ENCODE measurements around the gene ARID5B.
"Not testable (repeated sequence)": the region's sequence is repeated elsewhere in the genome, so short reads cannot be mapped to it uniquely, and the experiment has no call there.

The ARID5B gene

DNA sequence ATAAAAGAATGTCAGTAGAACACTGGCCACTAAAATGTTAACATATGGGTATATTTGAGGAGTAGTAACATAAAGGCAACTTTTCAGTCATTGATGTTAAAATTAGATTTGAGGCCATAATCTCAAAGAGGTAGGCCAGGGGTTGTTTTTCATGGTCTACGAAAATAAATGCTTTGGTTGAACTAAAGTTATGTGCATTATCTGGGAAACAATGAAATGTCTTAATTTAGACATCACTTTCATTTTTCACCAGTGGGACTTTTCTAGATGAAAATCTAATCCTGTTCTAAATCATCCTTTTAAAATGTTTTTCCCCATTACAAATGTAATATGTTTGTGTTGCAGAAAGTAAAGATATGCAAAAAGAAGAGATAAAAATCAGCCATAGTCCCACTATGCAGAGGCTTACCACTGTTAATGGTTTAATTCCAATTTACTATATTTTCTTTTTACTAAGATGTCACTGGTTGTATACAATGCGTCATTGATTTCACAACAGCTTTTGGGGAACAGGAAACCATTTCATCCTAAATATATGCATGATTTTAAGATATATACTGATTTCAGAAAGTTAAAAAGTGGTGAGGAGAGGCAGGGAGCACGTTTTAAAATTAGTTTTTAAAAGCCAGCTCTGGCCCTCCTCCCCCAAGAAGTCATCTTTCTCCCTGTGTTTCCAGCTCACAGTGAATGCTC, 64.3 kb downstream of the ARID5B start:
- DNase-seq, result no peak

DNA sequence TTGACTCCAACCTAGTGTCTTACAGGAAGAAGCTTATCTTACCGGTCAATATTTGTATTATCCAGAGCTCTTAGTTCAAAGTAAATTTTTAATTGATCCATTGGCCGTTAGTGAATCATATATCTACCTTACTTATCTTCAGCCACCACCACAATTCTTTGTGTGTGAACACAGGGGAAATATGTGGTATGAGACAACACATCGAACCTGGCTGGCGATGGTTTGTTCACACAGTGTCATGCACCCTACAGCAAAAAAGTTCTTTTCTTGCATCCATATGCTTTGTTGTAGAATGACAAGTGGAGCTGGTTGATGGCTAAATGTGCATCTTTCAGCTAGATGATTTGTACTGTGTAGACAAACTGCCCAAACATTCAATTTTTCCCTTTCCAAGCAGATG, 65.8 kb downstream of the ARID5B start:
- DNase-seq, result no peak

DNA sequence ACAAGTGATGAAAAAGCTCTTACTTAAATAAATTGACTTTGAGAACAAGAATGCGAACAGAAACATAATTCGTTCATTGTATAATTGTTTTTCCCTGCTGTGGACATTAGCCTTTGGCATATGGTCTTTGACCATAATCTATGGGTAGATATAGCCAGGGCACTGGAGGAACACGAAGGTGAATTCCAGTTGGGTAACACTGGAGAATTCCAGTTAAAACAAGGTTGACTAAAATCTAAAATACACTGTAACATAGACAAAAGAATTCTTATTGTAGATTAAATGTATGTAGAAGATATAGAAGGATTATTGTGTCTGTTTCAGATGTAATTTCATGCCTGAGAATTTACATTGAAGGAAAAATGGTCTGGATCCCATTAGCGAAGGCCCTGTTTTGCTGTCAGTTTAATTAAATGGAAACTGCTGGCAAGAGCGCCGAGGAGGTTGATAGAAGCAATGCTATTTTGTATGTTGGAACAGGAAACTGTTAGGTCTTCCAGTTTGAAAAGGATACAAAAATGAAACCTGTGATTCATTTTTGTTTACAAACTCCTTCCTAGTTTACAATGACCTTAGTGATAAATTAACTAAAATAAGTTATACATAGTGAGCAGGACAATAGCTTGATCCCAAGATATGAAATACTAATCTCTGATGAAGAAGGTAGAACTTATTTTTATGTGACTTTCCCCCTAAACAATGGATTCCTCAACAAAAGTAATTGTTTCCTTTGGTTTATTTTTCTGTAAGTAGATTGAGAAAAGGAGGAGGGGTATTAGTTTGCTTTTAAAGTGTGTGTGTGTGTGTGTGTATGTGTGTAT, 68.9 kb downstream of the ARID5B start:
- no peak for DNase-seq

DNA sequence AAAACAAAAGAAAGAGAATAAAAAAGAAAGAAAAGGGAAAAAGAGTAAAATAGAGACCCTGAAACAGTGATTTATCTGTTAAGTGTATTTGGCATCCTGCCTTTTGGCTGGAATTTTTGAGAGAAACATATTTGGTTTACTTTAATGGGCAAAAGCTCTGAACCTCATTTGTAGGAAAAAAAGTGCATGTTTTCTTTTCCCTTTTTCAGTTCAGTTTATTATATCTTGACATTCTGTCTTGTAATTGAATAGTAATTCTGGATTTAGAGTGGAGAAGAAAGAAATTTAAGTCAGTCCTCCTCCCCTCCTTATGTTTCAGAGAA, 69.5 kb downstream of the ARID5B start:
- DNase-seq, result no peak

DNA sequence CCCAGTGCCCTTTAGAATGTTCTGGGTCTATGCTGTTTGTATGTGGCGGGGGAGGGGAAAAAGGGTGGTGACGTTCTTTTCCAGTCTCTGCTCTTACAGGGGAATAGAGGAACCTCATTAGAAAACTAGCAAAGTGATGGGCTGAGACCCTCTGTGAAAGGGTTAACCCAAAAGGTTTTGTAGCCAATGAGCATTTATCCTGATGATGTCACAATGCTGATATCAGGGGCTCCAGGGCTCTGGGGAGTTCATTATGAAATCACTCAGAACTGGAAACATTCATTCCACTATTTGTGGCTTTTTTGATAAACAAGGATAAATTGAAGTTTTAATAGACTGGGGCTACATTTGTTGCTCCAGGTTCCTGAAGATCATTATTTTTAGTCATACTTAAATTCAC, 71.7 kb downstream of the ARID5B start:
- no peak for DNase-seq

DNA sequence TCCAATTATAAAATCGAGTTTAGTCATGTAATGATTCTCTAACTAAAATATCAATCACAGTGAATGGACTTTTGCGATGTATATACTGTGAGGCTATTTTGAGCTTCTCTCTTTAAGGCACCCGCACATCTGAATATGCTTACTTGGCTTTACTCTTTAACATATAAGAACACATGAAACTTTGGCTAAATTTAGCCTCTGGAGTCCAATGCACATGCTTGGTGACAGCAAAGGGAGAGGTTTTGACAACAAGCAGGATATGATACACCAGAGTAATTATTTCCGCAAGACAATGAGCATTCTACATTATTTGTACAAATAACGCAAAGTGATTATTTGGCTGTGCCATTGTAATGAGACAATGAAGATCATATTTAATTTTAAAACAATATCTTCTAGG, 72.4 kb downstream of the ARID5B start:
- DNase-seq, result no peak

- no peak for DNase-seq
Measured at GRCh38 chr10:61974601-61975390, 73.3 kb downstream of the ARID5B start.

GRCh38 chr10:61975391-61975932, 74.0 kb downstream of the ARID5B start:
- DNase-seq, result no peak

DNA sequence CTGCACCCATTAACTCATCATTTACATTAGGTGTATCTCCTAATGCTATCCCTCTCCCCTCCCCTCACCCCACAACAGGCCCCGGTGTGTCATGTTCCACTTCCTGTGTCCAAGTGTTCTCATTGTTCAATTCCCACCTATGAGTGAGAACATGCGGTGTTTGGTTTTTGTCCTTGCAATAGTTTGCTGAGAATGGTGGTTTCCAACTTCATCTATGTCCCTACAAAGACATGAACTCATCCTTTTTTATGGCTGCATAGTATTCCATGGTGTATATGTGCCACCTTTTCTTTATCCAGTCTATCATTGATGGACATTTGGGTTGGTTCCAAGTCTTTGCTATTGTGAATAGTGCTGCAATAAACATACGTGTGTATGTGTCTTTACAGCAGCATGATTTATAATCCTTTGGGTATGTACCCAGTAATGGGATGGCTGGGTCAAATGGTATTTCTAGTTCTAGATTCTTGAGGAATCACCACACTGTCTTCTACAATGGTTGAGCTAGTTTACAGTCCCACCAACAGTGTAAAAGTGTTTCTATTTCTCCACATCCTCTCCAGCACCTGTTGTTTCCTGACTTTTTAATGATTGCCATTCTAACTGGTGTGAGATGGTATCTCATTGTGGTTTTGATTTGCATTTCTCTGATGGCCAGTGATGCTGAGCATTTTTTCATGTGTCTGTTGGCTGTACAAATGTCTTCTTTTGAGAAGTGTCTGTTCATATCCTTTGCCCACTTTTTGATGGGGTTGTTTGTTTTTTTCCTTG, 75.6 kb downstream of the ARID5B start:
- not testable (repeated sequence) for DNase-seq

- DNase-seq, result no peak
Measured at GRCh38 chr10:61978965-61979364, 77.5 kb downstream of the ARID5B start.

- DNase-seq, result no peak
Measured at GRCh38 chr10:61981460-61981859, 80.0 kb downstream of the ARID5B start.

GRCh38 chr10:61983255-61983654, 81.8 kb downstream of the ARID5B start:
- DNase-seq, result no peak

DNA sequence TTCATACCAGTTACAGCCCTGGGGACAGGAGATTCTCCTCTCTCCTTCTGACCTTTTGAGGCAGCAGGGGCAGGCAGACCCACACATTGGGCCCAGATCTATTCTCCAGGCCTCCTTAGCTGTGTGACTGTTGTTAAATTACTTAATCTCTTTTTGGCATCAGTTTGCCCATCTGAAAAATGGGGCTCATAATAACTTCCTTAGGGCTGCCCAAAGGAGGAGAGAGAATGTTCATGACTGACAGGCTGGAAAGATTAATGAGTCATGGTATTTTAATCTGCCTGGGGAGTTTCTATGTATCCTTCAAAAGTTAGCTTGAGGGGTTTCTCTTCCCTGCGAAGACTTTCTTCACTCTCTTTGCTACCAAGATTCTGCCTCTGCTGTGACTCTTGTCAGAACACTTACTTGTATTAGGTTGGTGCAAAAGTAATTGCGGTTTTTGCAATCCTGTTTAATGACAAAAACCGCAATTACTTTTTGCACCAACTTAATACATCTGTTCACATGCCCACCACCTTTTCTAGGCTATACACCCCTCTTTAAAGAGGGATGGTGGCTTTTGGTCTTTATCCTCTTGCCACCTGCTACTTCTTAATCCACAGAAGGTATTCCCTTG, 83.4 kb downstream of the ARID5B start:
- DNase-seq, result no peak

- DNase-seq, result no peak
Measured at GRCh38 chr10:61985715-61986114, 84.2 kb downstream of the ARID5B start.

GRCh38 chr10:61986382-61986781, 84.9 kb downstream of the ARID5B start:
- no peak for DNase-seq

- DNase-seq, result no peak
Measured at GRCh38 chr10:61986788-61987492, 85.4 kb downstream of the ARID5B start.

GRCh38 chr10:61987537-61987936, 86.0 kb downstream of the ARID5B start:
- DNase-seq, result no peak

GRCh38 chr10:61987951-61988379, 86.5 kb downstream of the ARID5B start:
- DNase-seq, result no peak

GRCh38 chr10:61989995-61990760, 88.7 kb downstream of the ARID5B start:
- DNase-seq, result no peak

DNA sequence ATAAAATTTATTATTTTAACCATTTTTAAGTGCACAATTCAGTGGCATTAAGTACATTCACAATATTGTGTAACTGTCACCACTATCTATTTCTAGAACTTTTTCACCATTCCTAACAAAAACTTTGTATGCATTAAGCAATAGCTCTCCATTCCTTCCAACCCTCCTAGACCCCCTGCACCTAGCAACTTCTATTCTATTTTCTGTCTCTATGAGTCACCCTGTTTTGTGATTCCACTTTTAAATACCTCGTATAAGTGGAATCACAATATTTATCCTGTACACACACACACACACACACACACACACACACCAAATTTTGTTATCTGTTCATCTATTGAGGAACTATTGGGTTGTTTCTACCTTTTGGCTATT, 89.2 kb downstream of the ARID5B start:
- DNase-seq, result no peak

DNA sequence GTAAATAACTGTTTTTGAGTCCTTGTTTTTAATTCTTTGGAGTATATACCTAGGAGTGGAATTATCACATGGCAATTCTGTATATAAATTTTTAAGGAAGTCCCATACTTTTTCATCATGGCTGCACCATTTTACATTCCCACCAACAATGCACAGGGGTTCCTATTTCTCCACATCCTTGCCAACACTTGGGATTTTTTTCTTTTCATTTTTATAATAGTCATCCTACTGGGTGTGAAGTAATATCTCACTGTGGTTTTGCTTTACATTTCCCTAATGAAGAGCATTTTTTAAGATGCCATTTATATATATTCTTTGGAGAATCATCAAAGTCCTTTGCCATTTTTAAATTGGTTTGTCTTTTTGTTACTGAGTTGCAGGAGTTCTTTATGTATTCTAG, 89.7 kb downstream of the ARID5B start:
- DNase-seq, result no peak
